ENCODE data around the gene GATAD2B.

GATAD2B gene

DNA sequence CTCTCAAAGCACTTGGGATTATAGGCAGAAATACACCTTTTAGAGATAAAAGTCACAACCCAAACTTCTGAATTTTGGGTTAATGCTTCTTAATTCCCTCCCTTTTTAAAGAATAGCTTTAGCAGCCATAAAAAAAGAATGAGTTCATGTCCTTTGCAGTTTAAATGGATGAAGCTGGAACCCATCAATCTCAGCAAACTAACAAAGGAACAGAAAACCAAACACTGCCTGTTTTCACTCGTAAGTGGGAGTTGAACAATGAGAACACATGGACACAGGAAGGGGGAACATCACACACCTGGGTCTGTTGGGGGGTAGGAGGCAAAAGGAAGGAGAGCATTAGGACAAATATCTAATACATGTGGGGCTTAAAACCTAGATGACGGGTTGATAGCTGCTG, 91.7 kb downstream of the GATAD2B start:
- no peaks in the 10 kb centered on the region for H3K9me3 Mint-ChIP-seq
- no peak for DNase-seq
- no peak overlapping the region for H3K4me3 Mint-ChIP-seq
- peaks cover 12% of the 10 kb centered on the region for H3K4me1 Mint-ChIP-seq (ENCODE audit: low read depth)
- H3K27ac Mint-ChIP-seq = peak overlapping the region; percentile 80
- H3K36me3 Mint-ChIP-seq (ENCODE audit: low read depth) = peaks cover 51% of the 10 kb centered on the region
- no peaks in the 10 kb centered on the region for H3K27me3 Mint-ChIP-seq

DNA sequence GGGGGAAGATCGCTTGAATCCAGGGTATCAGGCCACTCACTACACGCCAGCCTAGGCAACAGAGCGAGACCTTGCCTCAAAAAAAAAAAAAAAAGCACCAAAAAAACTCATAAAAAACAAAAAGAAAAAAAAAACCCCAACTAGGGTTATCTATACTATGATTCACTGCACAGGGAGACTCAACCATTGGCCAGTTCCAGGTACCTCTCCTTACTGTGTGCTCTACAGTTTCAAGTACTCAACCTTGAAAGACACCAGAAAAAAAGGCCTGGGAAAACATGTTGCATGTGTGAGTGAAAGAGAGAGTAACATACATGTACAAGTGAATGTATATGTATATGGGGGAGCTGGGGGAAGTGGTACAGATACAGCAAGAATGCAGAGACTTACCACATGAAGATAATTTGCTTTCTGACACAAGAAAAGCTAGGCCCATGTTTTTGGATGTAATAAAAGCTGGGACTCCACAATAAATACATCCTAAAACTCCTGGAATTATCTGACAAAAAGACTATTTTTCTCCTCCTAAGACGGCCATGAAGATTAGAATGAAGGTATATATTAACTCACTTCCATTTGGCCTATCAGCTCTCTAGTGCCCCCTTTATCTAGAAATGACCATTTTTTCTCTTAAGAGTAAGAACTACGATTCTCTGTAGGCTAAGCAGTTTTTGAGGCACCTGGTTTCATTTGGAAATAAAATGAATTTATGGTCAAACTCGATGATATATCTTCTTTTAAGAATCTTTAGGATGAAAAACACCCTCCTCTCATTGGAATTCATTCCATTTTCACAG, 95.4 kb downstream of the GATAD2B start:
- Mint-ChIP-seq H3K4me3 (no peak overlapping the region), H3K27me3 (no peaks in the 10 kb centered on the region), H3K27ac (no peak overlapping the region), H3K9me3 (no peaks in the 10 kb centered on the region), H3K4me1 (ENCODE audit: low read depth) (peaks cover 7% of the 10 kb centered on the region), H3K36me3 (ENCODE audit: low read depth) (peaks cover 61% of the 10 kb centered on the region)
- no peak for DNase-seq

DNA sequence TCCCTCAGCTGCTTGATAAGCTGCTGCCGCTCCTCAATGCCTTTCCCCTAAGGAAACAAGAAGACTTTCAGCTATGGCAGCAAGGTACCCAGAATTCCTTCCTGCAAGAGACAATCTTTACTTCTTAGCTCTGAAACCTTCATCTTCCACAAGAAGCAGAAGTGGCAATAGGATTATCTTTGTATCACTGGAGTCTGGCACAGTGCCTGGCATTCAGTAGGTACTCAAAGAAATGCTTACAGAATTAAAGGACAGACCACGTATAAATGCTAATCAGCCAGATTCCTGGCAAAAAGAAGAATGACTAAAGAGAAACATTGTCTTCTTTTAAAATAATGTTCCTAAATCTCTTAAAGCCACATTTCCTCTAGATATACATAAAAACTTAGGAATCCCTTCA, 103.9 kb downstream of the GATAD2B start:
- H3K36me3 Mint-ChIP-seq (ENCODE audit: low read depth) = peaks cover 75% of the 10 kb centered on the region
- H3K9me3 Mint-ChIP-seq = no peaks in the 10 kb centered on the region
- H3K4me1 Mint-ChIP-seq (ENCODE audit: low read depth) = peaks cover 1% of the 10 kb centered on the region
- H3K27ac Mint-ChIP-seq = peak overlapping the region; percentile 68
- no peaks in the 10 kb centered on the region for H3K27me3 Mint-ChIP-seq
- no peak overlapping the region for H3K4me3 Mint-ChIP-seq
- DNase-seq = no peak

DNA sequence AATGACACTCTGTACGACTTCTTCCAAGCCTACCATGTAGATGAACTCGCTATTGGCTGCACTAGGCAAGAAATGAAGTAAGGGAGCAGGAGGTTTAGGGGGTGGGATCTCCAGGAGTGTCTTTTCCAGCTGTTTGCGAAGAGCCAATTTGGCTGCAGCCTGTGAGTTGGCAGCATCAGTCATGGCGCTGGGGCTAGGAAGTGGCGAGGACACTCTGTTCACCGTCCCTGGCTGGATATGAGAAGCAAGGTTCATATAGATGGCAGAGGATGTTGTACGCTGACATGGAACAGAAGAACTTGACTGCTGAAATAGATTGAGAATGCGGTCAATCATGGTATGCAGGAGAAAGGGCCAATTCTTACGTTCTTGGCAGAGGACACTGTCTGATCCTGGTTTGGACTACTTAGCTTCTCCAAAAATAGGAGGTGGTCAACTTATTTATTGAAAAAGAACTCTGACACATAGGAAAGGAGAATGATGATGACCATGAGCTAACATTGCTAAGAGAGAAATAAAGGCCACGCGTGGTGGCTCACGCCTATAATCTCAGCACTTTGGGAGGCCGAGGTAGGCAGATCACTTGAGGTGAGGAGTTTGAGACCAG, 106.4 kb downstream of the GATAD2B start:
- no peak for DNase-seq
- no peaks in the 10 kb centered on the region for H3K27me3 Mint-ChIP-seq
- no peak overlapping the region for H3K4me3 Mint-ChIP-seq
- peak overlapping the region; percentile 2 for H3K27ac Mint-ChIP-seq
- no peaks in the 10 kb centered on the region for H3K9me3 Mint-ChIP-seq
- peaks cover 85% of the 10 kb centered on the region for H3K36me3 Mint-ChIP-seq (ENCODE audit: low read depth)
- no peaks in the 10 kb centered on the region for H3K4me1 Mint-ChIP-seq (ENCODE audit: low read depth)

DNA sequence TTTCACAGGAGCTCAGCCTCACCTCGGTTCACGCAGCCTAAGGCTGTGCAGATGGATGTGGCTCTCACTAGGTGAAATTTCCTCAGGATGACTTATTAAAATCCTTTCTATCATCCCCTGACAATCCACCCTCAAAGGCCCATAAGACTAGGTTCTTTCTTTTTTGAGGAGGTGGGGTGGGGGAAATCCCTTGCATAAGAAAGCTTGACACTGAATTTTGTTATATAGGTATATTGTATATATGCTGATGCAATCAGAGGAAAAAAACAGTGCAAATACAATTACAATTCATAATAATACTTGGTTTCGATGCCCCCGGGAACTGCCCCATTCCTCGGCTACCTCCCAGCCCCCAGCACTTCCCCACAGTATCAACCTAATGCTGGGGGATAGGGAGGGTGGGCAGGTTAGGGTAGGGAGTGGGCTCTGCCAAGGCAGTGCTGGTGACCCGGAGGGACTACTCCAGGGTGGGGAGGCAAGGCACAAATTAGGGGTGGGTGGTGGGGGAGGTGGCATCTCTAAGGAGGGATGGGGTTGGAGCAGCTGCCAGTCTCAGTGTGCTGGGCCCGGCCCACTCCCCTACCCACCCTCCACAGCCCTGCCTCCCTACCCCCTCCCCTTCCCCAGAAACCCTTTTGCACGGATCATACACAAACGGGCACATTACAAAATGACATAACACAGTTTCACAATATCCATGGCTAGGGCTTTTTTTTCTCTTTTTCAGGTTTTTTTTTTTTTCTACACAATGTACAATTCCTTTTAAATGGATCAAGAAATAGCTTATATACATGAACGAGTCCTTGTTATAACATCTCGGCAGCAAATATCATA, 116.7 kb downstream of the GATAD2B start:
- DNase-seq = no peak

DNA sequence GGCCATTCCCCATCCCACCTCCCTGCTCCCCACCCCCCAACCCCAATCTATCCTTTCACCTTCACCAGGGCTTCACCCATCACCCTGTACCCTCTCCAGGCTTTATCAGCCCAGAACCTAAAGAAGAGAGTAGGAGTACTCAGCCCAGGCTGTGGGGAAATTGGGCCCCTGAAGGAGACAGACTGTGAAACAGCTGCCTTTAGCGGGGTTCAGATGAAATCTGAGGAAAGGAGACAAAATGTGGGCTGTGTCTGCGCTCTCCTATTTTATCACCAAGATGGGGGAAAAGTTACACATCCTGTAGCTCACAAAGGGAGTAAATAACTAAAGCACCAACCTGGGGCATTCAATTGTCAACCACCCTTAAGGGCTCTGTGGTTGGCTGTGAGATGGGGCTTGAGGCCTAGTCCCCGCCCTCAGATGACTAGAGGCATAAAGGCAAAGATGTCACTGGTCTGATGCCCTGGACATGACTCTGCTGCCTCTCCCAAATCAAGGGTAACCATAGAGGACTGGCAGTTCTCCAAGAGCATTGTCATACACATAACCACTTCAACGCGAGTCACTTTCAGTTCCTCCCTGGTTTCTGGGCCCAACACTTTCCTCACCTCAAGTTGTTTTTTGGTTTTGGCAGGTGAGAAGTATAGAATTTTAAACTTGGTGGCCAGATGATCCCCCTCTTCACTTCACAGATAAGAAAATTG, 117.6 kb downstream of the GATAD2B start:
- peaks cover 62% of the 10 kb centered on the region for H3K36me3 Mint-ChIP-seq (ENCODE audit: low read depth)
- peaks cover 35% of the 10 kb centered on the region for H3K4me1 Mint-ChIP-seq (ENCODE audit: low read depth)

More for the DNA sequence above, 116.7 kb downstream of the GATAD2B start:
- H3K27me3 Mint-ChIP-seq = no peaks in the 10 kb centered on the region
- no peaks in the 10 kb centered on the region for H3K9me3 Mint-ChIP-seq
- H3K36me3 Mint-ChIP-seq (ENCODE audit: low read depth) = peaks cover 71% of the 10 kb centered on the region
- peaks cover 35% of the 10 kb centered on the region for H3K4me1 Mint-ChIP-seq (ENCODE audit: low read depth)
- peak overlapping the region; percentile 39 for H3K4me3 Mint-ChIP-seq
- peak overlapping the region; percentile 90 for H3K27ac Mint-ChIP-seq

DNA sequence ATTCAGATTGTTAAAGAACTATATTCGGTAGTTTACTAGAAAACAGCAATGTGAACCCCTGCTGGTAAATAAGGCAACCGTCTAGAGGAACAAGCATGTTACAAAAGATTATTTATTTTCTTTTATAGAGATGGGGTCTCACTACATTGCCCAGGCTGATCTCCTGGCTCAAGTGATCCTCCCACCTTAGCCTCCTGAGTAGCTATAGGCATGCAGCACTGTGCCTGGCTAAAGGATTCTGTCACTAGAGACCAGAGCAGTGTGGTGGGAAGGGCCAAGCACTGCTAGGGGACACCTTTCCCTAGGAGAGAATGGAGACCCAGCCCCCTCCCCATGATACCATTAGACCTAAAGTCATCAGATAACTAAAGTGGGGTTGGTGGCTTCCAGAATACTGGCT, 118.7 kb downstream of the GATAD2B start:
- H3K4me1 Mint-ChIP-seq (ENCODE audit: low read depth) = peaks cover 35% of the 10 kb centered on the region
- H3K4me3 Mint-ChIP-seq = no peak overlapping the region
- H3K27me3 Mint-ChIP-seq = no peaks in the 10 kb centered on the region
- H3K9me3 Mint-ChIP-seq = no peaks in the 10 kb centered on the region
- peaks cover 51% of the 10 kb centered on the region for H3K36me3 Mint-ChIP-seq (ENCODE audit: low read depth)
- peak overlapping the region; percentile 68 for H3K27ac Mint-ChIP-seq
- no peak for DNase-seq

More for the DNA sequence above, 117.6 kb downstream of the GATAD2B start:
- Mint-ChIP-seq H3K9me3 (no peaks in the 10 kb centered on the region), H3K27ac (peak overlapping the region; percentile 90), H3K27me3 (no peaks in the 10 kb centered on the region), H3K4me3 (peak overlapping the region; percentile 39)
- peak; percentile 64 for DNase-seq

DNA sequence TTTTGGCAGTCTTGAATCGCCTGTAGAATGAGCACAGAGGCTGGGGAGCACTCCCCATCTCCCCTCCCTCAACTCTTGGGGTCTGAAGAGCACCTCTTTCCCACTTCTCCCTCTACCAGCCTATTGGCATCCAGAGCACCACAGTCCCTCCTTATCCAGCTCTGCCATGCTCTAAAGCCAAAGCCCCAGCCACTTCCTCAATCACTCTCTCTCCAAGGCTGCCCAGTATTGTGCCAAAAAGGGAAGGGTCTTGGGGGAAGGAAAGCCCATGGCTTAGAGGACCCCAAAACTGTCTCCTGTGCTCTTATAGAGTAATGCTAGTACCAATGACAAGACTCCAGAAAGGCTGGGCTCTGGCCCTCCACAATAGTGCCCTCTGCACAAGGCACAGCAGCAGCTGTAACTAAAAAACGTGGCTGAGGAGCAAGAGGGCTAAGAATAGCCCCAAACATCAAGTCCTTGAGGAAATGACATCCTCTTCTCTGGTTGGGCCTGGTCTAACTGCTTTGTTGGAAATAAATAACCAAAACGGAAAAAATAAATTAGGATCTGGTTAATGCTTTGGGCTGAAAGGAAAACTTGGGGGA, 119.2 kb downstream of the GATAD2B start:
- Mint-ChIP-seq H3K27me3 (no peaks in the 10 kb centered on the region), H3K27ac (peak overlapping the region; percentile 37), H3K4me3 (no peak overlapping the region), H3K36me3 (ENCODE audit: low read depth) (peaks cover 46% of the 10 kb centered on the region), H3K4me1 (ENCODE audit: low read depth) (peaks cover 35% of the 10 kb centered on the region), H3K9me3 (no peaks in the 10 kb centered on the region)
- DNase-seq = no peak

DNA sequence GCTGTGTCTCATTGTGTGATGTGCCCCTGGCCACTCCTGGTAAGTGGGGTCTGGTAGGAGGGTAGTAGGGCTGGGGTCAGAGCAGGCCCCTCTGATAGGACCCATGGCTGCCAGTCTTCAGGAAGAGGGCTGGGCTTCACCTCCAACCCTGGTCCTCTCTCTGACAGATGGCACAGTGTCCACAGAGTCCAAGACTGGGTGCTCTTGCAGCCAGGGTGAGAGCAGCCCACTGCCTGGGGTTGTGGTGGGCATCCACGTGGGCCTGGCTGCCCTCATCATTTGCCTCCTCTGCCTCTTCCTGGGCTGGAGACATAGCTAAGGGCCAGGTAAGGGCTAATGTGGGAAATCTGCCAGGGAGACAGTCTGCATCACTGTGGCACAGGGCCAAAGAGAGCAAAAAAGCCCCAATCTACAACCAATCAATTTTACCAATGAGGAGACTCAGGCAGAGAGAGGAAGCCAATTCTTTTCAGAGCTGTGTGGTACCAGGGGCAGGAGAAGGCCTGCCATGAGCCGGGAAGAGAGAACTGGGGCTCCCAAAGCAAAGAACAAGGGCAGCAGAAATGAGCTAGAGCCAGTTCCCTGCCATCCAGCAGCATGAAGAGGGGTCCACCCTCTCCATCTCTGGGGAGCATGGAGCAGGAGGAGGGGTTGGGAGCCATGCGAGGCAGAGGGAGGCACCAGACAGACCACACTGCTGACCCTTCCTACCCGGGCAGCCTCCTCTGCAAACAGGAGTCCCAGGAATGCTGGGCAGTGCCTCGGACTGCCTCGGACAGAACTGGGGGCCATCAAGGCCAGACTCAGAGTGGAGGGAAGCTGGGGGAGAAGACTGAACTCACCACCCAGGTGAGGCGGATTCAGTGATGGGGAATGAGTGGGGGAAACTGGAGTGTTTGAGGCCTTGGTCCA, 120.7 kb downstream of the GATAD2B start:
- no peaks in the 10 kb centered on the region for H3K27me3 Mint-ChIP-seq
- peaks cover 35% of the 10 kb centered on the region for H3K36me3 Mint-ChIP-seq (ENCODE audit: low read depth)
- no peak for DNase-seq
- H3K9me3 Mint-ChIP-seq = no peaks in the 10 kb centered on the region
- no peak overlapping the region for H3K4me3 Mint-ChIP-seq
- peaks cover 40% of the 10 kb centered on the region for H3K4me1 Mint-ChIP-seq (ENCODE audit: low read depth)
- peak overlapping the region; percentile 44 for H3K27ac Mint-ChIP-seq

DNA sequence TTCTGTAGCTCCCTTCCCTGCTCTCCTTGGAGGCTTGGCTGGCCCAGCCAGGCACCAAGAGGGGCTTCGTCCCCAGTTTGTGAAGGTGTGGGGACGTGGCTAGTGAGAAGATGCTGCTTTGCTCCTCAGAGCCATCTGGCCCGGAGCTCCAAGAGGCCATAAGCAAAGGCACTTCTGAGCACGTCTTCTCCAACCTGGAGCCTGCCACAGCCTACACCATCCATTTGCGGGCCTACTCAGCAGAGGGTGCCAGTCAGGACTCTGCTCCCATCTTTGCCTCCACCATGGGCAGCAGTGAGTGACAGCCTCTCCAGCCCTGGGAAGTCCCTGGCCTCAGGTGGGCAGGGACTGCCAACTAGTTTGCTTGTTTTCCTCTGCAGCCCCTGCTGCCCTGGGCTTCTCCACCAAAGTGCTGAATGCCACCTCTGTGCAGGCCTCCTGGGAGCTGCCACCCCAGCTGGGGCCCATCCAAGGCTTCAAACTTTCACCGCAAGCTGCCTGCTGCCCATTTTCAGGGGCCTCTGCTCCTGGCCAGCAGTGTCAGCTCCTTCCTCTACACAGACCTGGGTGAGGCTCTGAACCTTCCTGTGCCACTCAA, 121.6 kb downstream of the GATAD2B start:
- Mint-ChIP-seq H3K27ac (peak overlapping the region; percentile 44), H3K9me3 (no peaks in the 10 kb centered on the region), H3K27me3 (no peaks in the 10 kb centered on the region), H3K4me1 (ENCODE audit: low read depth) (peaks cover 32% of the 10 kb centered on the region), H3K4me3 (no peak overlapping the region), H3K36me3 (ENCODE audit: low read depth) (peaks cover 27% of the 10 kb centered on the region)
- DNase-seq = no peak

DNA sequence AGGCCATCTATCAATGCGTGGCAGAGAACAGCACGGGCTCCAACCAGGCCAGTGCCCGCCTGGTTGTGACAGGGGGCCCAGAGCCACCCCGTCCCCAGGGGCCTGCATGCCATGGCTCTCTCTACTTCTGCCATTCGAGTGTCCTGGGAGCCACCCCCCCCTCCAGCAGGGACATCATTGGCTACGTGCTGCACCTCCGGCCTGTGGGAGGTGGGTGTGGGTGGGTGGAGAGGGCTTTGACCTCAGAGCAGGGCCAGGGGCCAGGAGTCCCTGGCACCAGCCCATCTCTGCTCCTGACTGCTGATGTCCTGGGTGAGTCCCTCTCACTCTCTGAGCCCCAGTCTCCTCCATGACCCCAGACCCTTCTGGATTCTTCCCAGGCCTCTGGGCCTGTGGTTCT, 122.3 kb downstream of the GATAD2B start:
- peak overlapping the region; percentile 47 for H3K27ac Mint-ChIP-seq
- peaks cover 26% of the 10 kb centered on the region for H3K4me1 Mint-ChIP-seq (ENCODE audit: low read depth)
- H3K36me3 Mint-ChIP-seq (ENCODE audit: low read depth) = peaks cover 22% of the 10 kb centered on the region
- no peak for DNase-seq
- no peak overlapping the region for H3K4me3 Mint-ChIP-seq
- H3K9me3 Mint-ChIP-seq = no peaks in the 10 kb centered on the region
- no peaks in the 10 kb centered on the region for H3K27me3 Mint-ChIP-seq

DNA sequence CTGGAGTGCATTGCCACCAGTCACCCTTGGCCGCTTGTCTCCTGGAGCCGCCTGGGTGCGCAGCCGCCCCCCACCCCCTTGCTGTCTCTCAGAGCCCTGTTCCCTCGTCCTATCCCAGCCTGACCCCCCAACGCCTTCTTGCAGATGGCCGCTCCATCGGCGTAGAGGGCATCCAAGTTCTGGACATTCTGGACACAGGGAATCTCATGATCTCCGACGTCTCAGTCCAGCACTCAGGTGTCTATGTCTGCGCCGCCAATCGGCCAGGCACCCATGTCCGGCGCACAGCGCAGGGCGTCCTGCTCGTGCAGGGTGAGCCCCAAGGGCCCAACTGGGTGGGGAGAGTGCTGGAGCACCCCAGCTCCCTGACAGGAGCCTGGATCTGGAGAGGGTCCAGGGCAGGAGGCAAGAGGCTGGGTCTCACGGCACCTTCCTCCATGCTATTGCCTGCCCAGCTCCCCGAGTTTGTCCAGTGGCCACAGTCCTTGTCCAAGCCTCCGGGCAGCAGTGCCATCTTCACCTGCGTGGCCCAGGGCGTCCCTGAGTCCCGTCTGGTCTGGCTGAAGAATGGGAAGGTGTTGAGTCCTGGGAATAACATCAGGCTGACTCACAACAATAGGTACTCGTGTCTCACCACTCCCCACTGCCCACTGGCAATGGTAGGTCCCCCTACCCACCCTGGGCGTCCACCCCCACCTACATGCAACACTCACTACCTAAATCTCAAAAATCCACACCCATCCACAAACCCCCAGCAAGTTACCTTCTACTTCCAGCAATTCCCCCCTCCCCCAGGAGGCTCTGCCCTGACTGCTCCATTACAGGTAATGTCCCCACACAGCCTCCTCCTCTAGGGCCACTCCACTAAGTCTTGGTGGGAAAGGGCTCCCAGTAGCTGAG, 123.0 kb downstream of the GATAD2B start:
- Mint-ChIP-seq H3K27me3 (no peaks in the 10 kb centered on the region), H3K36me3 (ENCODE audit: low read depth) (peaks cover 18% of the 10 kb centered on the region), H3K27ac (peak overlapping the region; percentile 47), H3K4me1 (ENCODE audit: low read depth) (peaks cover 20% of the 10 kb centered on the region), H3K9me3 (no peaks in the 10 kb centered on the region), H3K4me3 (no peak overlapping the region)
- no peak for DNase-seq
